IPS-18a (cell line): ENCODE data around the gene OSBPL10.

Experiments used
- H3K27ac ChIP-seq: one replicate; pipeline ENCODE4 v1.5.1; 2013; ENCODE audit warnings: low read length
- H3K27me3 ChIP-seq: one replicate; pipeline ENCODE4 v1.6.1; 2013; ENCODE audit warnings: mild to moderate bottlenecking, low read length; ENCODE audit not compliant: control insufficient read depth, insufficient read depth
- H3K36me3 ChIP-seq: one replicate; pipeline ENCODE4 v1.6.1; 2013; ENCODE audit warnings: low read depth, low read length; ENCODE audit not compliant: control insufficient read depth
- H3K4me1 ChIP-seq: one replicate; pipeline ENCODE4 v1.6.1; 2013; ENCODE audit warnings: low read depth, low read length; ENCODE audit not compliant: control insufficient read depth
- H3K4me3 ChIP-seq: one replicate; pipeline ENCODE4 v1.5.1; 2013; ENCODE audit warnings: low read length
- H3K9ac ChIP-seq: one replicate; pipeline ENCODE4 v1.6.1; 2013; ENCODE audit warnings: mild to moderate bottlenecking, low read length, moderate library complexity
- H3K9me3 ChIP-seq: one replicate; pipeline ENCODE4 v1.6.1; 2013; ENCODE audit warnings: low read depth, low read length; ENCODE audit not compliant: control insufficient read depth

Gene OSBPL10

DNA sequence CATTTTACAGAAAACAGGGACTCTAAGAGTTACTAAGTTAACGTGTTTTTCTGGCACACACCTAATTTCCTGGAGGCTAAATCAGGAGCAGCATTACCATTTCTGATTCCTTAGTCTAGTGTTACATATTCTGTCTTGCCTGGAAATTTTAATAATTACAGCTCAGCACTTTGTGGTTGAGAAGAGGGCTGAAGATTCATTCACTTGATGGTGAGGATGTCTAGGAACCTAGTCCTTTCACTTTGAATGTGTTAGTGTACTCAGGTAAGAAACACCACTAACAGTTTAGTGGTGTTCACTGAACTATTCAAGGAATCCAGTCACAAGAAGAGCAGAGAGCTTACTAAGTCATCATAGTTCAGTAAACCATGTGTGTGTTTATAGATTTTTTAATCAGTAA lies 345.5 kb downstream of the OSBPL10 start:
- Histone ChIP-seq H3K9ac (no peak overlapping the region), H3K36me3 (peaks cover 23% of the 10 kb centered on the region), H3K9me3 (no peaks in the 10 kb centered on the region), H3K27me3 (no peaks in the 10 kb centered on the region), H3K4me1 (no peaks in the 10 kb centered on the region), H3K27ac (no peak overlapping the region), H3K4me3 (no peak overlapping the region)

DNA sequence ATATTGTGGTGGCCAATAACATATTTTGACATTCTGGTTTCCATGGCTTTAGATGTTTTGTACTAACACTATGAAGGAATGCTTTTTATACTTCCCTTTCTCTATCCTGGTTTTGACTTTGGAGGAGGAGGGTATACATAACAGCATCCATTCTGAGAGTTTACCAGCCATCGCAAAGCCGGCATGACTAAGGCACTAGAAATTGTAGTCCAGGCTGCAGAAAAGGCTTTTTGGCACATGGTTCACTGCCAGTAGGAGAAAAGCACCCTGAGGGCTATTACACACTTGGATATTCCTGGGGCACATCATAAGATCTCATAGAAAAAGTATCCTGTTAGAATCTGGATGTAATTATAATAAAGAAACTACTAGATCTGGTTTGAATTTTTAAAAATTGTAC lies 346.6 kb downstream of the OSBPL10 start:
- no peak overlapping the region for H3K27ac ChIP-seq
- no peaks in the 10 kb centered on the region for H3K9me3 ChIP-seq
- no peak overlapping the region for H3K9ac ChIP-seq
- no peak overlapping the region for H3K4me3 ChIP-seq
- H3K4me1 ChIP-seq = no peaks in the 10 kb centered on the region
- peaks cover 28% of the 10 kb centered on the region for H3K36me3 ChIP-seq
- no peaks in the 10 kb centered on the region for H3K27me3 ChIP-seq

DNA sequence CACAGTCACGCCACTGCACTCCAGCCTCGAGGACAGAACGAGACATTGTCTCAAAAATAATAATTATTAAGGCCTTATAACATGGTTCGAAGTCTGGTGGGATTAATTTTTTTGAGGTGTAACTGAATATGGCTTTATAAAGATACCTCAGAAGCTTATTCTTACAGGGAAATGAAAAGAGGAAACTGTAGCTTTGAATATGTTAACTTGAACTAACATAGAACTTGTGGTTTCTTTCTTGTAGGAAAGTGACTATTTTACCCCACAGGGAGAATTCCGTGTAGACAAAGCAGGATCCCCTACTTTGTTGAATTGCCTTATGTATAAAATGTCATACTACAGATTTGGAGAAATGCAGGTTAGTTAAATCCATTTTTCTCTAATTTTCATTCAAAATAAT lies 352.0 kb downstream of the OSBPL10 start:
- no peaks in the 10 kb centered on the region for H3K9me3 ChIP-seq
- no peak overlapping the region for H3K27ac ChIP-seq
- no peak overlapping the region for H3K4me3 ChIP-seq
- peaks cover 22% of the 10 kb centered on the region for H3K4me1 ChIP-seq
- no peak overlapping the region for H3K9ac ChIP-seq
- H3K27me3 ChIP-seq = no peaks in the 10 kb centered on the region
- H3K36me3 ChIP-seq = peaks cover 32% of the 10 kb centered on the region

DNA sequence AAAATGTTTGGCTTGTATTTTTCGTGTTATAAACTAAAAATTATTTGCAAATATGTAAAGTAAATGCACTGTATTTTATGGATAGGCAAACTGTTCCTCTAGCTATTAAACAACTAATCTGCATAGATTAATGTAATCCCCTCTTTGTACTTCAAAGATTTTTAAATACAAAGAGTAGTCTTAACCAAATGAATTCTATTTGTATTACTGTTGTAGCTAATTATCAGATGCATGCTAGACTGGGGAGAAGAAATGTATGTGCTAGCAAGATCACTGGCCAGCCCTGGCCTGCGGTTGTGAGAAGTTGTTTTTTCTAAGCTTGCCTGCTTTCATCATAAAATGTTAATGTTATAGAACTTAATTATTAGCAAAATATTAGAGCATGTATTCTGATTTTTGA lies 355.7 kb downstream of the OSBPL10 start:
- Histone ChIP-seq H3K27me3 (no peaks in the 10 kb centered on the region), H3K36me3 (peaks cover 25% of the 10 kb centered on the region), H3K27ac (no peak overlapping the region), H3K4me3 (no peak overlapping the region), H3K9ac (no peak overlapping the region), H3K9me3 (no peaks in the 10 kb centered on the region), H3K4me1 (peaks cover 25% of the 10 kb centered on the region)

DNA sequence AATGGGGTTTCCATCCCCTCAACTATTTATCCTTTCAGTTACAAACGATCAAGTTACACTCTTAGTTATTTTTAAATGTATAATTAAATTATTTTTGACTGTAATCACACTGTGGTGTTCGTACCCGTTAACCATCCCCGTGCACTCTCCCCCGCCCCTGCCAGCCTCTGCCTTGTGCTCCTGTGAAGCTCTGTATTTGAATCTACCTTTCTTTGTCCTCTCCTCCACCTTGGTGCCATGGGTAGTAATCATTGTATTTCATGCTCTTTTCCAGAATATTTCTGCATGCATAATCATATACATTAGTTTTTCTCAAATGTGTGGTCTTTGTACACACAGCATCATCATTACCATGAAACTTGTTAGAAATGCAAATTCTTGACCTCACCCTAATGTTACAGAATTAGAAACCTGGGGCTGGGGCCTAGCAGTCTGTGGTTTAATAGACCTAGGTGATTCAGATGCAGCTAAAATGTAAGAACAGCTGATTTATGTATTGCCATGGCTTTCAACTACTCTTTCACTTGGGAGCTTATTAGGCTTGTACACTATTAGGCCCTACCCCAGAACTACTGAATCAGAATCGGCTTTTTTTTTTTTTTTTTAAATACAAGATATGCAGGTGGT lies 356.9 kb downstream of the OSBPL10 start:
- Histone ChIP-seq H3K9me3 (no peaks in the 10 kb centered on the region), H3K4me1 (peaks cover 25% of the 10 kb centered on the region), H3K36me3 (peaks cover 27% of the 10 kb centered on the region), H3K27me3 (no peaks in the 10 kb centered on the region), H3K27ac (no peak overlapping the region), H3K4me3 (no peak overlapping the region), H3K9ac (no peak overlapping the region)

DNA sequence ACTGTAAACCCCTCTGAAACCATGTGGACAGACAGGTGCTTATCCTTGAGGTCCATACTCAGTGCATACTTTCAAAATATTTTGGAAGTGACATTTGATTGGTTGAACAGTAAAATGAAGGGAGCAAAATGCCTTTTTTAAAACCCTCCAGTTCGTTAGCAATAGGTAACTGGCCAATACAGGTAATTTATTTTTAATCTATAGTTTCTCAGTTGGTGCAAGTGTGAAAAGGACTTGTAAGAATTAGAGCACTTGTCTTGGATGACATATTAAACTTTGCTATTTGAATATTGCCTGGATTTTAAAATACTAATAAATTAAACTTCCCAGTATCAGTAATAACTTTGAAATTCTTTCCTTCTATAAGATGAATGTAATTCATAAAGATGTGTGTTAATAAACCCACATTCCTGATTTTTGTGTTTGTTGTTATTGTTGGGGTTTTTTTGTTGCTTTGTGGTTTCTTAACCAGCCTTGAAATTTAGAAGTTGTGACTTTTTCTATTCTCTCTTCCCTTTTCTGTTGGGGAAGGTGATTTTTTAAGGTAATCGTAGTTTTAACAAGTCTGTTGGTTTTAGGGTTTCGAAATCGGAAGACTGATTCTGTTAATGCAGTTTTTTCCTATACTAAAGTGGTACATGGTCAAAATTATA lies 358.3 kb downstream of the OSBPL10 start:
- Histone ChIP-seq H3K4me3 (no peak overlapping the region), H3K27me3 (no peaks in the 10 kb centered on the region), H3K9me3 (no peaks in the 10 kb centered on the region), H3K36me3 (peaks cover 31% of the 10 kb centered on the region), H3K27ac (no peak overlapping the region), H3K4me1 (peaks cover 25% of the 10 kb centered on the region), H3K9ac (no peak overlapping the region)

DNA sequence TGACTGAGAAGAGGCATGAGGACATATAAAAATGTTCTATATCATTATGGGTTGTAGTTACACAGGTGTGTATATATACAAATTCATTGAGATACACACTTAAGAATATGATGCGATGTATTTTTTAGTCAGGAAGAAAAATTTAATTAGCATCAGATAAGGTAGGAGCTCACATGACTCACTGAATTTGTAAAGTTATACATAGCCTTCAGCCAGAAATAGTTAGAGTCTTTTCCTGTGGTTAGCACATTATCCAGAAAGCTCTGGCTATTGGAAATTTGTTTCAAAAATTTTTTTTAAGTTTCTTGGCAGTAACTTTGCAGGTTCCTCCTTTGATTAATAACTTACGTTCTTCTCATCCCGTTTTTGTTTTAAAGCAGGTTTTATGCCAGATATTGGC lies 359.7 kb downstream of the OSBPL10 start:
- H3K4me3 ChIP-seq = no peak overlapping the region
- H3K9me3 ChIP-seq = no peaks in the 10 kb centered on the region
- H3K36me3 ChIP-seq = peaks cover 29% of the 10 kb centered on the region
- no peaks in the 10 kb centered on the region for H3K27me3 ChIP-seq
- no peak overlapping the region for H3K27ac ChIP-seq
- peaks cover 25% of the 10 kb centered on the region for H3K4me1 ChIP-seq
- no peak overlapping the region for H3K9ac ChIP-seq

DNA sequence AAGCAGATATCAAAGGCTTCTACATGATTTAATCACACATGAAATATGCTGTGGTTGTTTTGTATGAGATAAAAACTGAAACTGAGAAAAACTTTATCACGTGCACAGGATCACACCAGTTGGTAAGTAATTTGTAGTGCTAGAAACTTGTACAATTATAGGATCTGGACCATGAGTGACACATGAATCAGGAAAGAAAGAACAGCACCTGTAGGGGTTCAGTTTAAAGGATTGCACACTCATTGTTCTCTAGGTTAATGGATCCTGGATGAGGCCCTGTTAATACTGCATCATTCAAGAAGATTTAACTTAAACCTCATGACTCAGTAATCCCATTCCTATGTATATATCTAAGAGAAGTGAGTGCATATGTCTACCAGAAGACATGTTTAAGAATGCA lies 360.4 kb downstream of the OSBPL10 start:
- no peaks in the 10 kb centered on the region for H3K27me3 ChIP-seq
- no peak overlapping the region for H3K9ac ChIP-seq
- no peak overlapping the region for H3K4me3 ChIP-seq
- no peak overlapping the region for H3K27ac ChIP-seq
- peaks cover 25% of the 10 kb centered on the region for H3K4me1 ChIP-seq
- H3K36me3 ChIP-seq = peaks cover 25% of the 10 kb centered on the region
- H3K9me3 ChIP-seq = no peaks in the 10 kb centered on the region

DNA sequence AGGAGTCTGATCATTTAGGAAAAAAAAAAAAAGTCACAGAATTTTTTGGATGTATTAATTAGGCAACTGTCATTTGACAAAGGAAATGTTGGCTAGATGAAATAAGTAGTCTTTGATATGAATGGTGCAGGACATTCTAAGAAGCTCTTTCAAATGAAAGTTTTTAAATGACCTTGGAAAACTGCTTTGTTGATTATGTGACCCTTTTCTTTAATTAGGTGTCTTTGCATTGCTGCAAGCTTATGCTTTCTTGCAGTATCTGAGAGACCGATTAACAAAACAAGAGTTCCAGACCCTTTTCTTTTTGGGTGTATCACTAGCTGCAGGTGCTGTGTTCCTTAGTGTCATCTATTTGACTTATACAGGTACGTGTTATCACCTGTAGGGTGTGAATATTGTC lies 364.4 kb downstream of the OSBPL10 start:
- H3K4me3 ChIP-seq = no peak overlapping the region
- H3K9ac ChIP-seq = no peak overlapping the region
- H3K27me3 ChIP-seq = no peaks in the 10 kb centered on the region
- peaks cover 26% of the 10 kb centered on the region for H3K36me3 ChIP-seq
- H3K27ac ChIP-seq = no peak overlapping the region
- H3K4me1 ChIP-seq = peaks cover 11% of the 10 kb centered on the region
- no peaks in the 10 kb centered on the region for H3K9me3 ChIP-seq

DNA sequence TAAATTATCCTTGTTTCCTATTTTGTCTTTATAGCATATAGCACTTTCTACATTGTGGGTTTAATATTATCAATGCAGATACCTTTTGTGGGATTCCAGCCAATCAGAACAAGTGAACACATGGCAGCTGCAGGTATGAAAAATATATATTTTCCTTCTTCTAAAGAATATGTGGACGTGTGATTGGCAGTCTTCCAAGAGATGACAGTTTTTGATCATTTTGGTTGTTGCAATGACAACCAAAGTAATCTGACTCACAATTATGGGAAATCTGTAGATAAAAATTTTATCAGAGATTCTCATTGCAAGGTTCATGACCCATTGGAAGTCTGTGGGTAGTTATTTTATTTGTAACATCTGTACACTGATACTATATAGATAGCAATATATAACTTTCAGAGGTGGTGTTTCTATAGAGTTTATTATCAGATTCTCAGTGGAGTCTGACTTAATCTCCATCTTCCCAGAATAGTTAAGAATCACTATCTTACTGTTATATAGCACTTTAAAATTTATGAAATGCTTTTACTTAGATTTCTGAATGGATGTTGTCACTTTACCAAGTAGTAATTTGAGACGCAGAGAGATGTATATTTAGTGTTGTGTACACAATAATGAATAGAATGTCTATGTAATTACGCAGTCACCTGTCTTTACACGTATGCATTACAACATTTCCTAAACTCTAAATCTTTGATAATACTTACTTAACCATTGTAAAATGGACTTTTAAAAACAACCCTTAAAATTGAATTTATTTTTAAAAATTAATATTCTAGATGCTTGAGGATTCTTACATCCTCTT lies 365.8 kb downstream of the OSBPL10 start:
- Histone ChIP-seq H3K9me3 (no peaks in the 10 kb centered on the region), H3K4me3 (no peak overlapping the region), H3K27ac (no peak overlapping the region), H3K9ac (no peak overlapping the region), H3K36me3 (peaks cover 15% of the 10 kb centered on the region), H3K27me3 (no peaks in the 10 kb centered on the region), H3K4me1 (peaks cover 11% of the 10 kb centered on the region)

DNA sequence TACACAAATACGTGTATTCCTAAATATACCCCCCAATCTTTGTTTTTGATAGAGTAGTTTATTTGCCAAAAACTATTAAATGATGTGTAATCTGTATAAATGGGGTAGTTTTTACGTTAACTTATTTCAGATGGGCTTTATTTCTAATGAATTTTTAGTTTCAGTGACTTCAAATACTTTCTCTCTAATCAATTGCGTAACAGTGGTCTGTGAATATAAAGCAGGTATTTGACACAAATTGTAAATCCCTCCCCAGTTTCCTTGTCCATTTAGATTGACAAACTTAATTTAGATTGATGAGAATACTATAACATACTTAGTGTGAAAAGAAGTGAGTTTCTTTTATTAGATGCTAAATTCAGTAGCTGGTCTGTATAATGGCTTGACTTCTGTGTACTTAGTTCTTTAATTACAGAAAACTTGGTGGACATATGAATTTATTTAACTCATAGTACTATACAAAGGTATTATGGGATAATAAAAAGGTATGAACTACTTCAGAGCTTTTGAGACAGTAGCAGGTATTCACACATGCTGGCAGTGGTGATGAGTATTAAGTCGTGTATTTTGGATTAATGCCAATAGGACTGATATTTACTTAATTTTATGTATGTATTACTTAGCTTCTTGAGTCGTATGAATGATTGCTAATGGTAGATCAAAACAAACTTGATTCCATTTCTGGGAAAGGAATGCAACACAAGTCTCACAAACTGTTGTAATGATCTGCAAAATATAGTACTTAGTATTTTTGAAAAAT lies 366.7 kb downstream of the OSBPL10 start:
- Histone ChIP-seq H3K27me3 (no peaks in the 10 kb centered on the region), H3K9me3 (no peaks in the 10 kb centered on the region), H3K36me3 (peaks cover 11% of the 10 kb centered on the region), H3K4me3 (no peak overlapping the region), H3K4me1 (peaks cover 11% of the 10 kb centered on the region), H3K27ac (no peak overlapping the region), H3K9ac (no peak overlapping the region)
